Measurements from ENCODE around the gene ST6GALNAC1.
"Not testable (repeated sequence)": the region's sequence is repeated elsewhere in the genome, so short reads cannot be mapped to it uniquely, and the experiment has no call there.

ST6GALNAC1 gene

DNA sequence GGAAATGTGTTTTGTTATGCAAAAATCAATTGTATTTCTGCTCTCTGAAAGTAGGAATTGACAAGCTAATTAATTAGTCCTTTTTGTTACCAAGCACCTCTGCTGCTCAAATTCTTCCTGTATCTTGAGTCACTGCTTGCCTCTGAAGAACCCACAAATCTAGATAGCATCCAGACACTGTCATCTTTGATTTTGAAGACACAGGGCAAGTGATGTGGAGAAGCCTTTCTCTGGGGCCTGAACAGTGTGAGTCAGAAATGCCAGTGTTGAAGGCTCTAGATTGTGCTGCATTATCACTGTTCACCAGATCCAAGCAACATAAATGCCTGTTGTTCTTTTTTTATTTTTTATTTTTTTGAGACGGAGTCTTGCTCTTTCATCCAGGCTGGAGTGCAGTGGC lies 10.9 kb upstream of the ST6GALNAC1 start:
- no peak overlapping the region for H3K9ac ChIP-seq (ENCODE audit: low read length)
- H3K36me3 ChIP-seq (ENCODE audit: control insufficient read depth, insufficient read depth, low read length): no peaks in the 10 kb centered on the region
- H3K27me3 ChIP-seq (ENCODE audit: control insufficient read depth, insufficient read depth, low read length): no peaks in the 10 kb centered on the region
- H3K4me3 ChIP-seq (ENCODE audit: low read length): no peak overlapping the region
- no peak overlapping the region for H3K27ac ChIP-seq (ENCODE audit: low read depth, low read length)
- H3K4me1 ChIP-seq (ENCODE audit: control insufficient read depth, insufficient read depth, low read length): no peaks in the 10 kb centered on the region

DNA sequence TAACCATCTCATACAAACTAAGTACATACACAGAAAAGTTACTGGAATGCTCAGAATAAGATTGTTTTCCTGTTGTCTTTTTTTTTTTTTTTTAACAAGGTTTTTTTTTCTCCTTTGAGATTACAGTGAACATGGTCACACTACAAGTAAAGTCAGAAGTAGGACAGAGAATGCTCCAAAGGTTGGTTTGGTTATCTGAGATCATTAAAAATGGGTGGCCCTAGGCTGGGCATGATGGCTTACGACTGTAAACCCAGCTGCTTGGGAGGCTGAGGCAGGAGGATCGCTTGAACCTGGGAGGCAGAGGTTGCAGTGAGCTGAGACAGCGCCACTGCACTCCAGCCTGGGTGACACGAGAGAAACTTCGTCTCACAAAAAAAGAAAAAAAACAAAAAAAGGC lies 6.9 kb upstream of the ST6GALNAC1 start:
- Histone ChIP-seq H3K36me3 (ENCODE audit: control insufficient read depth, insufficient read depth, low read length) (no peaks in the 10 kb centered on the region), H3K4me1 (ENCODE audit: control insufficient read depth, insufficient read depth, low read length) (no peaks in the 10 kb centered on the region), H3K4me3 (ENCODE audit: low read length) (no peak overlapping the region), H3K27ac (ENCODE audit: low read depth, low read length) (no peak overlapping the region), H3K9ac (ENCODE audit: low read length) (no peak overlapping the region), H3K27me3 (ENCODE audit: control insufficient read depth, insufficient read depth, low read length) (peaks cover 2% of the 10 kb centered on the region)

DNA sequence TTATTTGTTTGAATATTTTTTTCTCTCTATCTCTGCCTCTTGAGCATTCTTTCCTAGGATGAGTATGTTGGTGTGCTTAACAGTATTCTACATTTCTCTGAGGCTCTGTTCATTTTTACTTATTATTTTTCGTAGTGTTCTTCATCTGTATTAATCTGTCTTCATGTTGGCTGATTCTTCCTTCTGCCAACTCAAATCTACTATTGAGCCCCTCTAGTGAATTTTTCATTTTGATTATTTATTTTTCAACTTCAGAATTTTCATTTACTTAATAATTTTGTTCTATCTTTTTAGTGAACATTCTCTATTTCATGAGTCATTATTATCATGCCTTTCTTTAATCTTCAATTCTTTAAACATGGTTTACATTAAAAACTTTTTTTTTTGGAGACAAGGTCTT lies 3.2 kb upstream of the ST6GALNAC1 start:
- Histone ChIP-seq H3K27ac (ENCODE audit: low read depth, low read length) (no peak overlapping the region), H3K36me3 (ENCODE audit: control insufficient read depth, insufficient read depth, low read length) (no peaks in the 10 kb centered on the region), H3K9ac (ENCODE audit: low read length) (no peak overlapping the region), H3K4me1 (ENCODE audit: control insufficient read depth, insufficient read depth, low read length) (no peaks in the 10 kb centered on the region), H3K4me3 (ENCODE audit: low read length) (no peak overlapping the region), H3K27me3 (ENCODE audit: control insufficient read depth, insufficient read depth, low read length) (peaks cover 2% of the 10 kb centered on the region)

DNA sequence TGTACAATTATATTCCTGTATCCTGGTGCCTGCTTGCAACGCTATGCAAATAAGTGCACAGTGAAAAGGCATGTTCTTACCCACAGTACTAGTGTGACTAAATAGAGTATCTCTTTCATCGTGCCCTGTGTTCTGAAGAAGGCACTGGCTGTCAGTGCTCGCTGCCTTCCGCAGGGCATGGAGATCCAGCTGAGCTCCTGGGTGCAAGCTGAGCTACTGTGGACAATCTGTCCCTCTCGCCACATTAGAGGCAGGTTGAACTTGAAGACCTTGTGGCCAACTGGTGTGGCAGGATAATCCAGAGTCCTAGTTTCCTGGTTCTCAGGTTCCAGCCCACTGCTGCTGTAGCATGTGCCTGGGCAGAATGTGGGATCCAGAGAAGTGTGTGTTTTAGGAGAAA lies 1.9 kb upstream of the ST6GALNAC1 start:
- H3K27ac ChIP-seq (ENCODE audit: low read depth, low read length): no peak overlapping the region
- H3K9ac ChIP-seq (ENCODE audit: low read length): peak overlapping the region; percentile 45
- no peaks in the 10 kb centered on the region for H3K36me3 ChIP-seq (ENCODE audit: control insufficient read depth, insufficient read depth, low read length)
- no peak overlapping the region for H3K4me3 ChIP-seq (ENCODE audit: low read length)
- H3K27me3 ChIP-seq (ENCODE audit: control insufficient read depth, insufficient read depth, low read length): peaks cover 2% of the 10 kb centered on the region
- no peaks in the 10 kb centered on the region for H3K4me1 ChIP-seq (ENCODE audit: control insufficient read depth, insufficient read depth, low read length)

DNA sequence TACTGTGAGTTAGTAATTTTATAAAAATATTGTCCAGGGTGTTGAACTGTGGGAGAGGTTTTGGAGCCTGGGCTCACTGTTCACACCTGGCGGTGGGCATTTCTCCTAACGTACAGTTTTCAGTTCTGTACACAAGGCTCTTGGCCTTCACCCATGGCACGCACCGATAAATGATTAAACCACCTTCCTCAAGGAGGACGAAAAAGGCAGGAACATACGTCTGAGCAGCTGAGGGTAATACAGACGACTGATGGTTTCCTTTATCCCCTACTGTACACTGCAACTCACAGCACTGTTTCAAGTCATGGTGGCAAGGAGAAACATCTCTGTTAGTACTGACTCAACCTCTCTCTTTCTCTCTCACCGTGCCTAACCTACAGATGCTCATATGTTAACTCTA lies 1.4 kb upstream of the ST6GALNAC1 start:
- Histone ChIP-seq H3K4me1 (ENCODE audit: control insufficient read depth, insufficient read depth, low read length) (no peaks in the 10 kb centered on the region), H3K27ac (ENCODE audit: low read depth, low read length) (no peak overlapping the region), H3K27me3 (ENCODE audit: control insufficient read depth, insufficient read depth, low read length) (peaks cover 2% of the 10 kb centered on the region), H3K9ac (ENCODE audit: low read length) (no peak overlapping the region), H3K4me3 (ENCODE audit: low read length) (no peak overlapping the region), H3K36me3 (ENCODE audit: control insufficient read depth, insufficient read depth, low read length) (no peaks in the 10 kb centered on the region)

DNA sequence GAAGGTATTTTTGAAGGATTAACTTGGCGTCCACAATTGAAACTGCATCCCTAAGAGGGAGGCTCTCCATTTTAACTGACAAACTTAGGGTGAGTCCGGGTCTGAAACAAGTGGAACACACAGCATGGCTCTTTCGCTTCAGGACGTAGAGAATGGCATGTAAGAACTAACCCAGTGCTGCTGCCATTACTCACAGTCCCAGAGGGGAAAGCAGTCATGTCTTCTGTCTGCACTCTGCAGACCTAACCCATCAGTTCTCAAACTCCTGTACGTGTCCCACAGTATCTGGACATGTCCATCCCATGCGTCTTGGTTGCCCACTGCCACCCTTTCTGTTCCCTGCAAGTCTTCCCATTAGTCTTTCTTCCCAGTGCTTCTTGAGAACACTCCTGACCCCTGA lies 563 bp downstream of the ST6GALNAC1 start:
- peak overlapping the region; percentile 49 for H3K9ac ChIP-seq (ENCODE audit: low read length)
- no peaks in the 10 kb centered on the region for H3K27me3 ChIP-seq (ENCODE audit: control insufficient read depth, insufficient read depth, low read length)
- H3K27ac ChIP-seq (ENCODE audit: low read depth, low read length): no peak overlapping the region
- no peaks in the 10 kb centered on the region for H3K4me1 ChIP-seq (ENCODE audit: control insufficient read depth, insufficient read depth, low read length)
- H3K4me3 ChIP-seq (ENCODE audit: low read length): peak overlapping the region; percentile 74
- H3K36me3 ChIP-seq (ENCODE audit: control insufficient read depth, insufficient read depth, low read length): no peaks in the 10 kb centered on the region

DNA sequence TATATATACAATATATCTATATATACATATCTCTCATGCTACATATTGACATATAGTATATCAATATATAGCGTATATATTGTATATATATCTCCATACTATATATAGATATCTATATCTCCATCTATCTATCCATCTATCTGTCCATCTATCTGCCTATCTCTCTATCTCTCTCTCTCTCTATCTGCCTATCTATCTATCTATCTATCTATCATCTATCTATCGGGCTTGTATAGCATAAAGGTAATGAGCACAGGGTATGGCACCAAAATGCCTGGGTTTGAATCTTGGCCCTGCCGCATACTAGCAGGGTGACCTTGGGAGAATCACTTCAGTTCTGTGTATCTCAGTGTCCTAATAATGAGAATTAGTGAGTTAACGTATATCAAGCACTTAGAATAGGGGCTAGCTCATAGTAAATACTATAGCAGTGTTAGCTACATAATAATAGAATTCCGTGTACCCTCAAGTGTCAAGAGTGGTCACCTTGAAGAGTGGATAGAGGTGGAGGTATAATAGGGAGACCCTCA lies 1.5 kb downstream of the ST6GALNAC1 start:
- Histone ChIP-seq H3K36me3 (ENCODE audit: control insufficient read depth, insufficient read depth, low read length) (no peaks in the 10 kb centered on the region), H3K27me3 (ENCODE audit: control insufficient read depth, insufficient read depth, low read length) (no peaks in the 10 kb centered on the region), H3K4me3 (ENCODE audit: low read length) (peak overlapping the region; percentile 74), H3K9ac (ENCODE audit: low read length) (no peak overlapping the region), H3K4me1 (ENCODE audit: control insufficient read depth, insufficient read depth, low read length) (no peaks in the 10 kb centered on the region), H3K27ac (ENCODE audit: low read depth, low read length) (no peak overlapping the region)

DNA sequence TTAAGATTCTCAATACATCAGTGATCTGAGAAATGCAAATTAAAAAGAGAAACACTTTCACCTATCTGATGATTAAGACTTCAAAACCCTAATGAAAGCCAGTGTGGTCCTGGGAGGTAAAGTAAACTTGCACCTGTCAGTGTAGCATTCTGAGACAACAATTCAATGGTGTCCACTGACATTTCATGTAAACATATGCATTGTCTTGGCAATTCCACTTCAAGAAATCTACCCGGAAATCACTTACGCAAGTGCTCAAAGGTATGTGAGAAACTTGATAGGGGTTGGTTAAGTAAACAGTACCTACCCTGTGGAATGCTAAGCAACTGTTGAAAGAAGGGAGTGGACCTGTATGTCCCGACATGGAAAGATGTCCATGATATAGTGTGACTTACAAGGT lies 2.1 kb downstream of the ST6GALNAC1 start:
- Histone ChIP-seq H3K27me3 (ENCODE audit: control insufficient read depth, insufficient read depth, low read length) (no peaks in the 10 kb centered on the region), H3K4me1 (ENCODE audit: control insufficient read depth, insufficient read depth, low read length) (no peaks in the 10 kb centered on the region), H3K27ac (ENCODE audit: low read depth, low read length) (no peak overlapping the region), H3K4me3 (ENCODE audit: low read length) (no peak overlapping the region), H3K9ac (ENCODE audit: low read length) (no peak overlapping the region), H3K36me3 (ENCODE audit: control insufficient read depth, insufficient read depth, low read length) (no peaks in the 10 kb centered on the region)

DNA sequence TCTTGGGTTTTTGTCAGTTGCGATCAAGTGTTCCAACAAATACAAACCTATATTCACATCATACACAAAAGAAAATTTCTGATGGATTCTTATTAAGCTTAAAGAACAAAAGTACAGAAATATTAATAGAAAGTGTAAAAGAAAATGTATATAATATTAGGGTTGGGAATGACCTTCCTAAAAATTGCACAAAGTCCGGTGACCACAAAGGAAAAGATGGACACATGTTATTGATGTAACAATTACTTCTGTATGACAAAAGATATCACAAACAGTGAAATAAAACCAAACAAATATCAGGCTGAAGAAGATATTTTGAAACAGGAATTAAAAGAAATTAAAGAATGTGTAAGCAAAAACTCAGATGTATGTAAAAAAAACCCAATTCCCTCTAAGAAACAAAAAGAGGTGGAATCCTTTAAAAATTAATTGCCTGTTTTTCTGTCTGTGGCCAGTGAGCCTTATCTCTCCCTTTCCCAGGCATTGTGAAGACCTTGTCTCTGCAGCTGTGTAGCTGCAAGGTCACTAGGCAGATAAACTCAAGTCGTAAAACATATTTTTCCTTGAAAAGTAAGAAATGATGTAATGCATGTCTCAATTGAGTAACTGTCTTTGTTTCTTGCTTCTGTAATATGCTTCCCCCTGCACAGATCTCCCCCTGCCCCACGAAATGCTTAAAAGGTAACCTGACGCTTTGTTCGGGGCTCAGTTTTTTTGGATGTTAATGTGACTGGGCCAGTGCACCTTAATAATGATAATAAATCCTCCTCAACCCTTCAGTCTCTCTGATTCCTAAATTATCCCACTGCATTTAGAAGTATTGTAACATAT lies 2.8 kb downstream of the ST6GALNAC1 start:
- Histone ChIP-seq H3K4me3 (ENCODE audit: low read length) (peak overlapping the region; percentile 43), H3K4me1 (ENCODE audit: control insufficient read depth, insufficient read depth, low read length) (no peaks in the 10 kb centered on the region), H3K27ac (ENCODE audit: low read depth, low read length) (no peak overlapping the region), H3K36me3 (ENCODE audit: control insufficient read depth, insufficient read depth, low read length) (no peaks in the 10 kb centered on the region), H3K27me3 (ENCODE audit: control insufficient read depth, insufficient read depth, low read length) (no peaks in the 10 kb centered on the region), H3K9ac (ENCODE audit: low read length) (no peak overlapping the region)

DNA sequence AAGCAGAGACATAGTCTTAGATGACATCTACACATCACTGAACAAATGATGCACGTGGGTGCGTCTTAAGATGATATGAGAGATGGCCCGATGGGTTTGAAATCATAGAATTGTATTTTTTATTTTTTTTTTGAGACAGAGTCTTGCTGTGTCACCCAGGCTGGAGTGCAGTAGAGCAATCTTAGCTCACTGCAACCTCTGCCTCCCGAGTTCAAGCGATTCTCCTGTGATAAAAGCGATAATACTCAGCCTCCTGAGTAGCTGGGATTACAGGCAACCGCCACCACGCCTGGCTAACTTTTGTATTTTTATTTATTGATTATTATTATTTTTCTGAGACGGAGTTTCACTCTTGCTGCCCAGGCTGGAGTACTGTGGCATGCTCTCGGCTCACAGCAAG lies 5.3 kb downstream of the ST6GALNAC1 start:
- Histone ChIP-seq H3K4me3 (ENCODE audit: low read length) (no peak overlapping the region), H3K27me3 (ENCODE audit: control insufficient read depth, insufficient read depth, low read length) (no peaks in the 10 kb centered on the region), H3K9ac (ENCODE audit: low read length) (no peak overlapping the region), H3K36me3 (ENCODE audit: control insufficient read depth, insufficient read depth, low read length) (no peaks in the 10 kb centered on the region), H3K4me1 (ENCODE audit: control insufficient read depth, insufficient read depth, low read length) (no peaks in the 10 kb centered on the region), H3K27ac (ENCODE audit: low read depth, low read length) (no peak overlapping the region)

DNA sequence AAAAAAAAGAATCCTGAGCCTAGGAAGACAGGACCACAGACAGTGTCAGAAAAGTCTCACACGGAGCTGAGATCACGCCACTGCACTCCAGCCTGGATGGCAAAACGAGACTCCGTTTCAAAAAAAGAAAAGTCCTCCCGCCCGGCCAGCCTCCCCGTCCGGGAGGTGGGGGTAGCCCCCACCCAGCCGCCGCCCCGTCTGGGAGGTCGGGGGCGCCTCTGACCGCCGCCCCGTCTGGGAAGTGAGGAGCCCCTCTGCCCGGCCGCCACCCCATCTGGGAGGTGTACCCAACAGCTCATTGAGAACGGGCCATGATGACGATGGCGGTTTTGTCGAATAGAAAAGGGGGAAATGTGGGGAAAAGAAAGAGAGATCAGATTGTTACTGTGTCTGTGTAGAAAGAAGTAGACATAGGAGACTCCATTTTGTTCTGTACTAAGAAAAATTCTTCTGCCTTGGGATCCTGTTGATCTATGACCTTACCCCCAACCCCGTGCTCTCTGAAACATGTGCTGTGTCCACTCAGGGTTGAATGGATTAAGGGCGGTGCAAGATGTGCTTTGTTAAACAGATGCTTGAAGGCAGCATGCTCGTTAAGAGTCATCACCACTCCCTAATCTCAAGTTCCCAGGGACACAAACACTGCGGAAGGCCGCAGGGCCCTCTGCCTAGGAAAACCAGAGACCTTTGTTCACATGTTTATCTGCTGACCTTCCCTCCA lies 6.9 kb downstream of the ST6GALNAC1 start:
- H3K27ac ChIP-seq (ENCODE audit: low read depth, low read length); H3K4me1 ChIP-seq (ENCODE audit: control insufficient read depth, insufficient read depth, low read length); H3K27me3 ChIP-seq (ENCODE audit: control insufficient read depth, insufficient read depth, low read length); H3K36me3 ChIP-seq (ENCODE audit: control insufficient read depth, insufficient read depth, low read length); H3K4me3 ChIP-seq (ENCODE audit: low read length); H3K9ac ChIP-seq (ENCODE audit: low read length): not testable (repeated sequence)

DNA sequence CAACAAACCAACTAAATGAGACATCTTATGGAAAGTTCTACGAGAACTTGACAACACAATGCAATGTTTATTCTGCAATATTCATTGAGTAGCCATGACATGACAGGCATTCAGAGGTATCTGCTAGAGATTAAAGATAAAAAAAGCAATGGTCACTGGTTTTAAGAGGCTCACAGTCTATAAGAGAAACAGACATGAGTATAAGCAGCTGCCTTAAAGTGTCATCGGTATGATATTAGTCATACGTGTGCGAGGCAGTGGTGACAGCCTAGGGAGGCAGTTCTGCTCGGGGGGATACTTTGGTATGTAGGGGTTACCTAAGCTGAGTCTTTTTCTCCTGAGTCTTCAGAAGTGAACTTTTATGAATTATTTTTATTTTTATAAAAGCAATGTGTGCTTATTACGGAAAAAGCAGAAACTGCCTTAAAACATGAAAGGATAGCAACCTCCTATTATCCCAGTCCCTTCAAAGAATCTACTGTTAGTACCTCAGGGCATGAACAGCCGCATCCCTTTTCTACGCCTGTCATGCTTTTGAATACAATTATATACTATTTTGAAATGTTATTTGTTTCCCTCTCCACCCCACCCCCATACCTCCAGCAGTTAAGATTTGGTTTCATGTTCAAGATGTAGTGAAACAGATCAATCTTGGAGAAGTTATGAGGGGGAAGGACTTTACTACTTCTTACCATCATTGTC lies 7.7 kb downstream of the ST6GALNAC1 start:
- Histone ChIP-seq H3K4me1 (ENCODE audit: control insufficient read depth, insufficient read depth, low read length) (no peaks in the 10 kb centered on the region), H3K27me3 (ENCODE audit: control insufficient read depth, insufficient read depth, low read length) (no peaks in the 10 kb centered on the region), H3K36me3 (ENCODE audit: control insufficient read depth, insufficient read depth, low read length) (no peaks in the 10 kb centered on the region), H3K27ac (ENCODE audit: low read depth, low read length) (no peak overlapping the region), H3K9ac (ENCODE audit: low read length) (no peak overlapping the region), H3K4me3 (ENCODE audit: low read length) (no peak overlapping the region)

Data from rectal smooth muscle tissue (tissue), 1 donor.